Pancreas (tissue), 10 donors: ENCODE measurements around the gene CCL8. TPM values are rescaled to one million over a fixed set of nuclear protein-coding genes. Genes with fewer than 3 reads are reported as not detected.

Experiments used
- ATAC-seq, 4 donors: fragments of 200-7000 bp; cut with Tn5 transposase; one replicate each; pipeline versions ENCODE4 v1.8.0 to v1.9.1; 2020; ENCODE audit warnings: mild to moderate bottlenecking in 4 of 4, moderate library complexity in 4 of 4
- DNase-seq, 6 donors: peaks; one replicate each; pipeline ENCODE4 v3.0.0-alpha.2; 2020
- FAIRE-seq: peaks from 2 replicates; lab custom pipeline; 2012; peaks lifted over from hg19 to GRCh38; lab: Jason Lieb, UNC
- H3K27ac ChIP-seq, 4 donors: fragments of 200-600 bp; sonication (generic); 1 replicate in 3 of 4; 2 replicates in 1 of 4; pipeline versions ENCODE4 v1.5.0 to v1.8.0; 2020
- H3K27me3 ChIP-seq, 4 donors: fragments of 200-600 bp; one replicate each; pipeline ENCODE4 v1.8.0; 2021
- H3K36me3 ChIP-seq, 3 donors: fragments of 200-600 bp; sonication (generic) in 1 of 3; one replicate each; pipeline versions ENCODE4 v1.5.0 to v1.8.0; 2020 to 2021
- H3K4me1 ChIP-seq, 3 donors: fragments of 200-600 bp; one replicate each; pipeline ENCODE4 v1.8.0; 2021
- H3K4me3 ChIP-seq, 4 donors: fragments of 200-600 bp; sonication (generic) in 2 of 4; one replicate each; pipeline versions ENCODE4 v1.5.0 to v1.8.0; 2020 to 2021
- H3K9me3 ChIP-seq, 4 donors: fragments of 200-600 bp; one replicate each; pipeline ENCODE4 v1.8.0; 2021
- WGBS, 2 donors: extraction: QIAGEN DNeasy Blood & Tissue Kit; methylation state at CpG; one replicate each; pipeline ENCODE4 v1.1.7; 2013; 5-methylcytosine and 5-hydroxymethylcytosine counted together
- intact Hi-C, 3 donors: fragments of 100-400 bp; cut with DNase I; formaldehyde crosslinking; loops; one replicate each; pipeline versions ENCODE4 v1.11.1 to v1.14.2; 2022
- polyA plus RNA-seq, 2 donors: library from polyadenylated mRNA; stranded (reverse); fragments of 200-250 nt; gene quantifications; one replicate each; pipeline ENCODE4 v1.2.3, GENCODE V29; 2013
- total RNA-seq, 6 donors: library from RNA; stranded (reverse); fragmentation: NEBNext Ultra II Directional in 4 of 6; extraction: Animal tissue kit (Norgen Biotek cat#: 25700) in 4 of 6; gene quantifications; one replicate each; pipeline versions ENCODE4 v1.2.1 to v1.2.4, GENCODE V29; 2021 to 2023
- TF ChIP-seq, protein P1 (sequence below), 4 donors: fragments of 200-600 bp; sonication (generic) in 3 of 4; IDR thresholded peaks; one replicate each; pipeline versions ENCODE4 v1.5.0 to v1.8.0; 2021; ENCODE audit warnings: antibody characterized with exemption in 4 of 4
- donor health status: healthy with polysubstance abuse.
- donor health status: DM: no; HTN: no; CAD: no; lungs with moderate emphysema.
- donor health status: DM: no; HTN: no; CAD: no.
- donor health status: control.
- donor health status: control.
- donor health status: Bipolar disorder and iron deficiency.
- donor health status: DM: yes; HTN: yes; CAD: no.
- donor health status: DM: no; HTN: no; CAD: no.
- donor health status: DM: no; HTN: no; CAD: no.
- donor health status: DM: yes; HTN: yes; CAD: no.

CCL8 gene
- total and polyA plus RNA-seq, 8 donors = 0.12 to 0.46 (median 0.22) TPM; not detected in 5

DNA sequence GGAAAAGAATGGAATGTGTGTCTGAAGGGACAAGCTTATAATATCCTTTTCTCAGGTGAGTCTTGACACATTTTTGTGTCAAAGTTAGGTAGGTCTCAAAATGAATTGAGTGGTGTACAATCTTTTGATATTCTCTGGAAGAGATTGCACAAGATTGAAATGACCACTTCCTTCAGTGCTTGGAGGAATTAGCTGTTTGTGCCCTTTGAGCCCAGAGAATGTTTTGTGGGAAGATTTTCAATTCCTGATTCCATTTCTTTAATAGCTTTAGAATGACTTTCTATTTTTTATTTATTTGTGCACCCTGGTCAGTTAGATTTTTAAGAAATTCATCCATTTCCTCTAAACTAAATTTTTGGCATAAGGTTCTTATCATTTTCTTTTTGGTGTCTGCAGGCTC is 35.4 kb downstream of the CCL8 start:
- TF ChIP-seq, protein P1, sequence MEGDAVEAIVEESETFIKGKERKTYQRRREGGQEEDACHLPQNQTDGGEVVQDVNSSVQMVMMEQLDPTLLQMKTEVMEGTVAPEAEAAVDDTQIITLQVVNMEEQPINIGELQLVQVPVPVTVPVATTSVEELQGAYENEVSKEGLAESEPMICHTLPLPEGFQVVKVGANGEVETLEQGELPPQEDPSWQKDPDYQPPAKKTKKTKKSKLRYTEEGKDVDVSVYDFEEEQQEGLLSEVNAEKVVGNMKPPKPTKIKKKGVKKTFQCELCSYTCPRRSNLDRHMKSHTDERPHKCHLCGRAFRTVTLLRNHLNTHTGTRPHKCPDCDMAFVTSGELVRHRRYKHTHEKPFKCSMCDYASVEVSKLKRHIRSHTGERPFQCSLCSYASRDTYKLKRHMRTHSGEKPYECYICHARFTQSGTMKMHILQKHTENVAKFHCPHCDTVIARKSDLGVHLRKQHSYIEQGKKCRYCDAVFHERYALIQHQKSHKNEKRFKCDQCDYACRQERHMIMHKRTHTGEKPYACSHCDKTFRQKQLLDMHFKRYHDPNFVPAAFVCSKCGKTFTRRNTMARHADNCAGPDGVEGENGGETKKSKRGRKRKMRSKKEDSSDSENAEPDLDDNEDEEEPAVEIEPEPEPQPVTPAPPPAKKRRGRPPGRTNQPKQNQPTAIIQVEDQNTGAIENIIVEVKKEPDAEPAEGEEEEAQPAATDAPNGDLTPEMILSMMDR (IDR thresholded peaks at IDR 0.05) = no peak

DNA sequence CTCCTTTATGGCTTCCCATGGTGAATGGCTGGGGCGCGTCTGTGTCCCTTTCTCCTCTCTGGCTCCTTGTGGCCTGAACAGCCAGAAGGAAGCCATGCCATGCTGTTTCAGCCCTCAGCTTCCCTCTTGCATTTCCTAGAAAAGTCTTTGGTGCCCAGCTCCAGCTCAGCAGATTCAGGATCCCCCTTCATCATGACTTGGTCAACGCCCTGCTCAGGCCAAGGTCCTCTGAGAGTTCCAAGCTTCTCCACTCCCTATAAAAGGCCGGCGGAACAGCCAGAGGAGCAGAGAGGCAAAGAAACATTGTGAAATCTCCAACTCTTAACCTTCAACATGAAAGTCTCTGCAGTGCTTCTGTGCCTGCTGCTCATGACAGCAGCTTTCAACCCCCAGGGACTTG is 37.0 kb downstream of the CCL8 start, which contains the start of gene CCL13:
TSS of gene CCL13 (plus strand) at position 287 of the 400 bp plus-strand sequence. CDS start at position 334, 47 bp downstream.
- intact Hi-C loops = loop anchor here in 1 of 3 donors (5.0 kb wide), 1 partner anchor 154 kb away; no protein-coding TSS in a partner anchor

More for the DNA sequence above, 35.4 kb downstream of the CCL8 start:
- Histone ChIP-seq H3K9me3 (no peaks in the 10 kb centered on the region), H3K4me3 (no peak overlapping the region), H3K36me3 (no peaks in the 10 kb centered on the region), H3K27ac (no peak overlapping the region), H3K4me1 (no peaks in the 10 kb centered on the region), H3K27me3 (no peaks in the 10 kb centered on the region)
- FAIRE-seq = no peak
- intact Hi-C loops = loop anchor here in 1 of 3 donors (5.0 kb wide), 1 partner anchor 152 kb away; no protein-coding TSS in a partner anchor
- DNase-seq = no peak
- ATAC-seq = no peak

DNA sequence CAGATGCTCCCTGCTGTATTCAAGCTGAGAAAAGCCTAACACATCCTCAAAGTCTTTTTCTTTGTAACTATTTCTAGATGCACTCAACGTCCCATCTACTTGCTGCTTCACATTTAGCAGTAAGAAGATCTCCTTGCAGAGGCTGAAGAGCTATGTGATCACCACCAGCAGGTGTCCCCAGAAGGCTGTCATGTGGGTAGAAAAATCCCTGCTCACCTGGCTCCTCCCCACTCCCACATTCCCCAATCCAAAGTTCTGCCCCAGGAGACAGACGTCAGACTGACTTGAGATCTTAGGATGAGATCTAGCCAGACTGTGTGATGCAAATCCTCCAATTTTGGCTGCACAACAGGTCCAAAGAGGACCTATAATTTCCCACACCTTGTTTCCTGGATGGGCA is 38.2 kb downstream of the CCL8 start:
- TF ChIP-seq, protein P1 (IDR thresholded peaks at IDR 0.05) = no peak
- Histone ChIP-seq H3K27ac (no peak overlapping the region), H3K4me1 (no peaks in the 10 kb centered on the region), H3K36me3 (no peaks in the 10 kb centered on the region), H3K27me3 (no peaks in the 10 kb centered on the region), H3K4me3 (no peak overlapping the region), H3K9me3 (no peaks in the 10 kb centered on the region)
- DNase-seq (no peak), FAIRE-seq (no peak), ATAC-seq (no peak)
- 47 to 50% methylated on average over 2 of the region's 2 CpGs for WGBS, 2 donors
- intact Hi-C loops = loop anchor here in 1 of 3 donors (5.0 kb wide), 1 partner anchor 155 kb away; no protein-coding TSS in a partner anchor

More for the DNA sequence above, 37.0 kb downstream of the CCL8 start, which contains the start of gene CCL13:
- FAIRE-seq = no peak
- TF ChIP-seq, protein P1 (IDR thresholded peaks at IDR 0.05) = no peak
- 85 to 88% methylated on average over 5 of the region's 5 CpGs for WGBS, 2 donors
- H3K4me1 ChIP-seq = no peaks in the 10 kb centered on the region
- H3K27me3 ChIP-seq = no peaks in the 10 kb centered on the region
- DNase-seq = no peak
- no peak within 1 kb of the TSS for H3K4me3 ChIP-seq
- peak in 1 of 4 donors; percentile 27 for ATAC-seq
- H3K36me3 ChIP-seq = no peaks in the 10 kb centered on the region
- H3K27ac ChIP-seq = no peak within 1 kb of the TSS
- H3K9me3 ChIP-seq = no peaks in the 10 kb centered on the region

DNA sequence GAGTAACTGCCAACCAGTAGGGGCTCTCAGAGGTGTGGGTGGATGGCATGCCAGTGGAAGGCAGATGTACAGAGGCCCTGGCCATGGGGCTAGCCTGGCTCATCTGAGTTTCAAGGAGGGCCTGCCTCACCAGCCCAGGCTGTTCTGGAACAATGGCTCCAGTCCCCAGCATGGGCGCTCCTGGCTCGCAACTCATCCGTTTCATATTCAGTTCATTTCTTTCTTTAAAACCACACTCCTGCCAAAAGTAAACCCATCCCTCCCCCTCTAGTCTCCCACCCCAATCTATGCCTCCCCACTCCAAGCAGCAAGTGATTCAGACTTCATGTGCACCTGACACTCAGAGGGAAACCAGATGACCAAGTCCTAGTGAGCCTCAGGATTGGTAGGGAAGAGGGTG is 39.4 kb downstream of the CCL8 start:
- WGBS, 2 donors = 87 to 88% methylated on average over 3 of the region's 3 CpGs
- ATAC-seq = no peak
- Histone ChIP-seq H3K4me1 (no peaks in the 10 kb centered on the region), H3K27me3 (no peaks in the 10 kb centered on the region), H3K27ac (no peak overlapping the region), H3K4me3 (no peak overlapping the region), H3K36me3 (no peaks in the 10 kb centered on the region), H3K9me3 (no peaks in the 10 kb centered on the region)
- intact Hi-C loops = loop anchor here in 1 of 3 donors (5.0 kb wide), 1 partner anchor 156 kb away; no protein-coding TSS in a partner anchor
- DNase-seq = no peak
- TF ChIP-seq, protein P1 (IDR thresholded peaks at IDR 0.05) = no peak
- no peak for FAIRE-seq

DNA sequence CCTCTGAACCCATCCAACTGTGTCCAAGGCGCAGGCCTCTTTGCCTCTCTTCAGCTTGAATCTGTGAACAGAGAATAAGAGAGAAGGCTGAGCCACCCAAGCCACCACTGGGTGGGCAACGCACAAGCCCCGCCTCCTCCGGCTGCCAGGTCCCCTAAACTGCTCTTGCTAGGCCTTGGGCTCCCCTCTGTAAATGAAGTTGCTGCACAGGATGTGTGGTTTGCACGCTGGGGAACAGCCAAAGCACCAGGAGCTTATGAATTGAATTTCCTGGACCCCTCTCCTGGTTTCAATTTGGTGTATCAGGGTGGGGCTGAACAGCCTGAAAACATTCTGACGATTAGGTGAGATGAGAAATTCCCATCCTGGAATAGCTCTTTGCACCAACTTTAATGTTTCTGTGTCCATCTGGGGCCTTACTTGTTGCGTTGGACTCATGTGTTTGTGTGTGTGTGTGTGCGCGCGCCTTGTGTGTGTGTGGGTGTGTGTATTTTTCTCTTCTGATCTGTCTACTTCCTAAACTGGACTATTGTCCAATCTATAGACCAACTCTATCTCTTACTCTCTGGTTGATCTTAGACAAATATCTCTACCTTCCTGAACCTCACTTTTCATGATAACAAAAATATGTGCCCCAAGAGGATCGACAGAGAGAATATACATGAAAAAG is 41.5 kb downstream of the CCL8 start:
- WGBS, 2 donors = 57 to 72% methylated on average over 11 of the region's 11 CpGs
- ATAC-seq (no peak), FAIRE-seq (no peak), DNase-seq (no peak)
- H3K27me3 ChIP-seq = no peaks in the 10 kb centered on the region
- no peaks in the 10 kb centered on the region for H3K9me3 ChIP-seq
- intact Hi-C loops = loop anchor here in 2 of 3 donors (5.0 to 10.0 kb wide), 2 partner anchors 156 to 158 kb away; no protein-coding TSS in a partner anchor
- no peaks in the 10 kb centered on the region for H3K36me3 ChIP-seq
- H3K4me3 ChIP-seq = no peak overlapping the region
- no peaks in the 10 kb centered on the region for H3K4me1 ChIP-seq
- H3K27ac ChIP-seq = no peak overlapping the region
- TF ChIP-seq, protein P1 (IDR thresholded peaks at IDR 0.05) = no peak
